SK-N-SH treated with all-trans-retinoic acid at 6 μM for 48 hours (cell line): ENCODE data around the gene GPD1.

Experiments
- ATAC-seq: fragments of 200-7000 bp; cut with Tn5 transposase; 3 replicates; pipeline ENCODE4 v1.9.1; 2020; ENCODE audit warnings: mild to moderate bottlenecking, moderate library complexity
- ARNTL ChIP-seq: fragments of 450-650 bp; formaldehyde crosslinking; IDR thresholded peaks from 2 replicates; pipeline ENCODE4 v1.5.0; 2020; ENCODE audit warnings: low read depth, mild to moderate bottlenecking, moderate library complexity, borderline replicate concordance
- BACH2 ChIP-seq: fragments of 250-450 bp; sonication (Bioruptor Pico); IDR thresholded peaks from 2 replicates; pipeline ENCODE4 v1.9.0; 2021; ENCODE audit warnings: mild to moderate bottlenecking, borderline replicate concordance
- CREB5 ChIP-seq: fragments of 250-450 bp; sonication (Bioruptor Pico); IDR thresholded peaks from 2 replicates; pipeline ENCODE4 v1.5.1; 2020; ENCODE audit warnings: low read depth, mild to moderate bottlenecking, moderate library complexity
- CSDC2 ChIP-seq: fragments of 250-450 bp; sonication (Bioruptor Pico); IDR thresholded peaks from 2 replicates; pipeline ENCODE4 v1.5.0; 2020; ENCODE audit warnings: mild to moderate bottlenecking, moderate library complexity
- CSRNP3 ChIP-seq: fragments of 250-450 bp; sonication (Bioruptor Pico); IDR thresholded peaks from 2 replicates; pipeline ENCODE4 v1.5.1; 2021; ENCODE audit warnings: mild to moderate bottlenecking, moderate library complexity
- ESRRG ChIP-seq: fragments of 250-450 bp; sonication (Bioruptor Pico); IDR thresholded peaks from 2 replicates; pipeline ENCODE4 v1.6.1; 2021; ENCODE audit warnings: mild to moderate bottlenecking
- GLIS3 ChIP-seq: fragments of 250-450 bp; sonication (Bioruptor Pico); IDR thresholded peaks from 2 replicates; pipeline ENCODE4 v1.5.0; 2020; ENCODE audit warnings: mild to moderate bottlenecking, moderate library complexity
- ISL1 ChIP-seq: fragments of 250-450 bp; sonication (Bioruptor Pico); IDR thresholded peaks from 2 replicates; pipeline ENCODE4 v2.1.2; 2022; ENCODE audit warnings: mild to moderate bottlenecking, moderate library complexity
- OSR1 ChIP-seq: fragments of 250-450 bp; sonication (Bioruptor Pico); IDR thresholded peaks from 2 replicates; pipeline ENCODE4 v1.8.0; 2022; ENCODE audit warnings: moderate library complexity, mild to moderate bottlenecking, inconsistent platforms
- PATZ1 ChIP-seq: fragments of 250-450 bp; sonication (Bioruptor Pico); IDR thresholded peaks from 2 replicates; pipeline ENCODE4 v1.8.0; 2020; ENCODE audit warnings: mild to moderate bottlenecking, moderate library complexity, borderline replicate concordance
- POU6F1 ChIP-seq: fragments of 250-450 bp; sonication (Bioruptor Pico); IDR thresholded peaks from 2 replicates; pipeline ENCODE4 v1.8.0; 2021; ENCODE audit warnings: low read depth, mild to moderate bottlenecking, moderate library complexity, borderline replicate concordance
- PPARA ChIP-seq: fragments of 250-450 bp; sonication (Bioruptor Pico); IDR thresholded peaks from 2 replicates; pipeline ENCODE4 v1.5.0; 2020; ENCODE audit warnings: mild to moderate bottlenecking, borderline replicate concordance
- RARB ChIP-seq: fragments of 250-450 bp; sonication (Bioruptor Pico); IDR thresholded peaks from 2 replicates; pipeline ENCODE4 v1.8.0; 2021; ENCODE audit warnings: mild to moderate bottlenecking, moderate library complexity
- TCF4 ChIP-seq: fragments of 250-450 bp; sonication (Bioruptor Pico); IDR thresholded peaks from 2 replicates; pipeline ENCODE4 v1.8.0; 2021; ENCODE audit warnings: mild to moderate bottlenecking, moderate library complexity, borderline replicate concordance
- TOX ChIP-seq: fragments of 250-450 bp; sonication (Bioruptor Pico); IDR thresholded peaks from 2 replicates; pipeline ENCODE4 v1.8.0; 2021; ENCODE audit warnings: mild to moderate bottlenecking, moderate library complexity, borderline replicate concordance
- TSHZ2 ChIP-seq: fragments of 250-450 bp; sonication (Bioruptor Pico); IDR thresholded peaks from 2 replicates; pipeline ENCODE4 v1.5.0; 2020; ENCODE audit warnings: mild to moderate bottlenecking, moderate library complexity
- ZC3H10 ChIP-seq: fragments of 250-450 bp; sonication (Bioruptor Pico); IDR thresholded peaks from 2 replicates; pipeline ENCODE4 v1.5.1; 2021; ENCODE audit warnings: mild to moderate bottlenecking, moderate library complexity
- ZFP3 ChIP-seq: fragments of 250-450 bp; sonication (Bioruptor Pico); IDR thresholded peaks from 2 replicates; pipeline ENCODE4 v1.5.0; 2020; ENCODE audit warnings: mild to moderate bottlenecking, moderate library complexity
- ZFP30 ChIP-seq: fragments of 450-650 bp; formaldehyde crosslinking; IDR thresholded peaks from 2 replicates; pipeline ENCODE4 v1.5.0; 2022; ENCODE audit warnings: mild to moderate bottlenecking, moderate library complexity
- ZNF565 ChIP-seq: fragments of 450-650 bp; formaldehyde crosslinking; conservative IDR thresholded peaks from 2 replicates; pipeline ENCODE4 v1.5.0; 2020; ENCODE audit warnings: low read depth, mild to moderate bottlenecking, moderate library complexity
- ZNF70 ChIP-seq: fragments of 450-650 bp; formaldehyde crosslinking; IDR thresholded peaks from 2 replicates; pipeline ENCODE4 v1.5.0; 2020; ENCODE audit warnings: mild to moderate bottlenecking, moderate library complexity
- ZNF8 ChIP-seq: fragments of 450-650 bp; formaldehyde crosslinking; IDR thresholded peaks from 2 replicates; pipeline ENCODE4 v1.5.0; 2020; ENCODE audit warnings: mild to moderate bottlenecking, moderate library complexity

GPD1 gene

GRCh38 chr12:50103767-50104321 lies at the start of gene GPD1:
Gene GPD1 (plus strand): TSS chr12:50104008. CDS start chr12:50104051, 43 bp downstream.
- peak; percentile 72 for ATAC-seq
- no peak for TF ChIP-seq BACH2 (CRISPR knock-in tag)
- no peak for TF ChIP-seq ZC3H10 (CRISPR knock-in tag)
- no peak for TF ChIP-seq PPARA (CRISPR knock-in tag)
- TF ChIP-seq CSRNP3 (CRISPR knock-in tag) = no peak
- TF ChIP-seq ZNF565 = no peak
- TF ChIP-seq POU6F1 (CRISPR knock-in tag) = no peak
- TF ChIP-seq ZNF8 (CRISPR knock-in tag) = no peak
- no peak for TF ChIP-seq ISL1 (CRISPR knock-in tag)
- no peak for TF ChIP-seq ARNTL (CRISPR knock-in tag)
- no peak for TF ChIP-seq TCF4 (CRISPR knock-in tag)
- TF ChIP-seq ZFP30 = no peak

- peak; percentile 65 for ATAC-seq
- TF ChIP-seq ZNF565 (no peak), TOX (CRISPR knock-in tag) (no peak), CSDC2 (no peak), ZC3H10 (CRISPR knock-in tag) (no peak), ZFP30 (no peak), BACH2 (CRISPR knock-in tag) (no peak), ZNF70 (CRISPR knock-in tag) (no peak), ESRRG (CRISPR knock-in tag) (no peak), CREB5 (CRISPR knock-in tag) (no peak), OSR1 (no peak), GLIS3 (CRISPR knock-in tag) (no peak), ISL1 (CRISPR knock-in tag) (no peak), ZNF8 (CRISPR knock-in tag) (no peak), ARNTL (CRISPR knock-in tag) (no peak), ZFP3 (CRISPR knock-in tag) (no peak), TSHZ2 (CRISPR knock-in tag) (no peak), RARB (no peak), PATZ1 (CRISPR knock-in tag) (no peak)
- TF ChIP-seq, all 23 proteins: peak for 0
Measured at GRCh38 chr12:50055831-50056638, 47.8 kb upstream of the GPD1 start.
